HG02571 (cell line): ENCODE measurements around the gene GTF3C2.
"Not testable (repeated sequence)": the region's sequence is repeated elsewhere in the genome, so short reads cannot be mapped to it uniquely, and the experiment has no call there.

Experiments used
- ATAC-seq: cut with Tn5 transposase; IDR thresholded peaks from one replicate; pipeline ENCODE4 v1.9.1; 2021; ENCODE audit warnings: mild to moderate bottlenecking, moderate library complexity; ENCODE audit not compliant: unreplicated experiment

The GTF3C2 gene

GRCh38 chr2:27303093-27304025 lies 53.2 kb downstream of the GTF3C2 start:
- ATAC-seq, result no peak

- ATAC-seq, result not testable (repeated sequence)
Observed at GRCh38 chr2:27300606-27301005, 56.0 kb downstream of the GTF3C2 start.

- no peak for ATAC-seq
Observed at GRCh38 chr2:27298391-27299080, 58.0 kb downstream of the GTF3C2 start.

- ATAC-seq, result no peak
Observed at GRCh38 chr2:27297195-27297594, 59.4 kb downstream of the GTF3C2 start.

- ATAC-seq, result no peak
Observed at GRCh38 chr2:27296481-27296880, 60.1 kb downstream of the GTF3C2 start.

- ATAC-seq, result no peak
Observed at GRCh38 chr2:27294928-27295327, 61.6 kb downstream of the GTF3C2 start.

GRCh38 chr2:27291865-27292264 lies 64.7 kb downstream of the GTF3C2 start:
- no peak for ATAC-seq

- ATAC-seq, result no peak
Observed at GRCh38 chr2:27290549-27290948, 66.0 kb downstream of the GTF3C2 start.

- ATAC-seq, result no peak
Observed at GRCh38 chr2:27288610-27289009, 68.0 kb downstream of the GTF3C2 start.

GRCh38 chr2:27285481-27285880 lies 71.1 kb downstream of the GTF3C2 start:
- ATAC-seq, result no peak

- no peak for ATAC-seq
Observed at GRCh38 chr2:27284996-27285395, 71.6 kb downstream of the GTF3C2 start.

- no peak for ATAC-seq
Observed at GRCh38 chr2:27282892-27283291, 73.7 kb downstream of the GTF3C2 start.

- ATAC-seq, result no peak
Observed at GRCh38 chr2:27281855-27282559, 74.6 kb downstream of the GTF3C2 start, which contains the start of gene TRIM54. TRIM54 (plus strand) TSS chr2:27282429; CDS start chr2:27282732, 303 bp downstream.

GRCh38 chr2:27281442-27281841 lies 75.1 kb downstream of the GTF3C2 start:
- no peak for ATAC-seq

GRCh38 chr2:27280826-27281225 lies 75.7 kb downstream of the GTF3C2 start:
- ATAC-seq, result no peak

GRCh38 chr2:27278010-27278409 lies 78.6 kb downstream of the GTF3C2 start:
- no peak for ATAC-seq
